Measurements from ENCODE around the gene EML1.

GRCh38 chr14:99785426-99785825, 7.8 kb upstream of the EML1 start:
- TF ChIP-seq CTCF (IDR thresholded peaks at IDR 0.05) (no peak), POLR2A (IDR thresholded peaks at IDR 0.05) (no peak)
